NCI-H524 treated with DMSO at 0.1 percent for 48 hours (cell line): Measurements from ENCODE around the gene IL15RA.
"Not testable (repeated sequence)": the region's sequence is repeated elsewhere in the genome, so short reads cannot be mapped to it uniquely, and the experiment has no call there.

Experiments
- DNase-seq: peaks from one replicate; lab custom pipeline; 2025; lab: John Stamatoyannopoulos, UW

Gene IL15RA

DNA sequence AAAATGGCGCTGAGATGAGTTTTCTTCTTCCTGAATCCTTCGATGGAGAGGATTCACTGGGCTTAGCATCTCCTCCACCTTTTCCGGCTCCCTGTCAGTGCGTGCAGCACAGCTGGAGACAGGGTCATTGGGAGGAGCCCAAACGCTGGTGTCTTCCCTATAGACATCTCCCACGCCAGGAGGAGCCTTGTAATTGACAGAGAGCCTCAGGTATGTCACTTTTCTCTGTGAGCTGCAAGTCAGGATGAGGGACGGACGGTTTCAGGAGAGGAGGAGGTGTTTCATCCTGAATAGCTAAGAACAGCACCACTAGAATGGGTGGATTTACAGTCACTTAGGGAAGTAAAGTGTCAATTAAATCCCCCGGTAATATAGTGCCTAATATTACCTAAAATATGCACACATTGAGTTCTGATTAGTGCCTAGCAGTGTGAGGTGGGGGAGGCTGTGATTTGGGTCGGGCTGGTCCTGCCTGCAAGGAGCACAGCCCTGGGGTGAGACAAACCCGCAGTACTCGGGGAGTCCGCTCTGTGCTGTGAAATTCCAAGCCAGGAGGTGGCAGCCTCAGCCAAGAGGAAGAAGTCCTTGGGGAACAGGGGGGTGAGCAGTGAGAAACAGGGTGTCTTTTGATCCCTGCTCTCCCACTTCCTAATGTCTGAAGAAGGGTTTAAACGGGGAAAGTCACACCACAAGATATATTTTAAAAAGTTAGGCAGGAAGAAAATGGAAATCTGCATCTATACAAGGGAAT, 28.2 kb downstream of the IL15RA start:
- DNase-seq, result no peak

DNA sequence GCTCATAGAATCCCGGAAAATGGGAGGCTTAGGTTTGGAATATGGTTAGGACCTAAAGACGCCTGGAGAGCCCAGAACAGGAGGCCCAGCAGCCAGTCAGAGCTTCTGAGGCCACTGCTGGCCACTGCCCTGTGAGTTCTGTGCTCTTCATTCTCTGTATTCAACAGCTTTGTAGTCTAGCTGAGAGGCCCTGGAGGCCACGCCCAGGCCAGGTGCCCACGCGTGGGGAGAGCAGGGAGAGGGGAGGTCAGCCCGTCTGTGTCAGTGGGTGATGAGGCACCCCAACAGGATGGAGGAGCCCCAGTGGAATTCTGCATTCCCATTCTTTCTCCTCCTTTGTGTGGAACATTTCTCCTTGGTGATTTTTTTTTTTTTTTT, 29.1 kb downstream of the IL15RA start:
- no peak for DNase-seq

DNA sequence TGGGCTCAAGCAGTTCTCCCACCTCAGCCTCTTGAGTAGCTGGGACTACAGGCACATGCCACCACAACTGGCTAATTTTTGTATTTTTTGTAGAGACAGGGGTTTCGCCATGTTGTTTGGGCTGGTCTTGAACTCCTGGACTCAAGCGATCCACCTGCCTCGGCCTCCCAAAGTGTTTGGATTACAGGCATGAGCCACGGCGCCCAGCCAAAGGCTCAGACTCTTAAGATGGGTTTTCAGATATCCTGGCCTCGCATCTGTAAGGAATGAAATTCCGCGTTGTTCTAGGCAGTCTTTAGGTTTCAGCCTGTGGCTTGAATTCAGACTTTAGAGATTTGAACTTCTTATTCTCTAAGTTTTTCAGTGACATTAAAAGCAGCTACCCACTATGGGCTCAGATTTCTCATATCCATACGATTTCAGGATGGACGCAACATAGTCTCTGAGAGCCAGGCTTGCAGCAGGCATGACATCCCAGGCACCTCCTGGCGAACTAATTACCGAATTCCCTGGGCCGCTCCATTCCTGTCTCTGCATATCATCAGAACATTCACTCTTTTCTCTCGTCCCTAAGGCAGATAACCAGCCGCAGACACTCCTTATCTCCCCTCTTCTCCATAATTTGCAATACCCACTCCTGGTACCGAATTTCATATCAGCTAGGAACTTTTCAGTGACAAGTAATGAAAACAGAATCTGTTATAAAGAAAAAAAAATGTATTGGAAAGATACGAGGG, 29.7 kb downstream of the IL15RA start:
- DNase-seq, result no peak

DNA sequence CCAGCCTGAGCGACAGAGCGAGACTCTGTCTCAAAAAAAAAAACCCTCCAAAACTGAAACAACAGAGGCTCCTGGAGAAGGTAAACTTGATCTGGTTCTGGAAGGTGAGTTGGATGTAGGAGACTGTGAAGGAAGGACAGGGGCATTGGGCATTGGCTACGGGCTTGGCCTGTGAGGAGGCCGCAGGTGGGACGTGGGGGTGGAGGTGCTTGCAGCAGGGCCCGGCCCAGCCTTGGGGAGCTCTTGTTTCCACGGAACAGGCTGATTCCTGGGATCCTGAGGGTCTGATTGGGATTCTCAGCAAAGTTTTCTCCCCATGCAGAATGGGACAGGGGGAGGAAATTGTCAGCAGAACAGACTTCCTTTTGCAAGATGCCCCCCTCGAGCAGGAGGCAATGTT, 30.6 kb downstream of the IL15RA start:
- no peak for DNase-seq

DNA sequence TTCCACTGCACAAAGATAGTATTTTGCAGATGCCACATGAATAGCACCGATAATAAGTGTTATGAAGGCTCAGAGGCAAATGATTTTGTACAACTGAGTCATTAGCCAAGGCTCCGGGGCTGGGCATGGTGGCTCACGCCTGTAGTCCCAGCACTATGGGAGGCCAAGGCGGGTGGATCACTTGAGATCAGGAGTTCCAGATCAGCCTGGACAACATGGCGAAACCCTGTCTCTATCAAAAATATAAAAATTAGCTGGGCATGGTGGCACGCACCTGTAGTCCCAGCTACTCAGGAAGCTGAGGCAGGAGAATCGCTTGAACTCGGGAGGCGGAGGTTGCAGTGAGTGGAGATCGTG, 30.9 kb downstream of the IL15RA start:
- DNase-seq, result not testable (repeated sequence)

DNA sequence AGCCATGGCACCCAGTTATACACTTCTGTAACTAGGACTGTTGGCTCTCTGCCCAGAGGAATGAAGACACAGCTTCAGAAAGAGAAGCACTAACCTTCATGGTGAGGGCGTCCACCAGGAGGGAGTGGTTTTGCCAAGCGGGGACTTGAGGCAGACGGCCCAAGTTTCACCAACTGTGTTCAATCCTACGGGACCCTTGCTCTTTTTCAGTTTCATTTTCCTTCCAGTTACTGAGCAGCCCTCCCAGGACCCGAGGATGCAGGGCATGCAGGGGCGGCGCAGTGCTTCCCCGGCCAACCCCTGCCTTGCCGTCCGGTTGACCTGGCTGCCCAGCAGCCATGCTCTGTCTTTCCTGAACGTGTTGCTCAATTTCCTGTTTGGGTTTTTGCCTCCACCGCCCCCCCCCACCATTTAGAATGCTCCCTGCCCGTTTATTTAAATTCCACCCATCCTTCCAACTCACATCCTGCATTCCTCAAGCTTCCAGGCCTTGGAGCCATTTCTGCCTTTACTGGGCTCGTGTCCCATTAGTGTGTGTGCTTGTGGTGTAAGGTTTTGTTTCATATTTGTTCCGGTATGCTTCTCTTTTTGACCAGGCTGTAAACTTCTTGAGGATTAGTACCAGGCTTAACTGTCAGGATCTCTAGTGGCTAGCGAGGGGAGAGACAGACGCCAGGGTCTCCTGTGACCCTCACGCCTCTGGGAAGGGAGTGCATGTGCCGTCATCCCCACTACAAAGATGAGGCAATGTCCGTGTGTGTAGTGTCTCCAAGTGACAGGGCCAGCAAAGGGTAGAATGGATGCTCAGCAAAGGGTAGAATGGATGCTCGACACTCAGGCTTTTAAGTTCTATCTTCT, 31.6 kb downstream of the IL15RA start:
- DNase-seq, result no peak

DNA sequence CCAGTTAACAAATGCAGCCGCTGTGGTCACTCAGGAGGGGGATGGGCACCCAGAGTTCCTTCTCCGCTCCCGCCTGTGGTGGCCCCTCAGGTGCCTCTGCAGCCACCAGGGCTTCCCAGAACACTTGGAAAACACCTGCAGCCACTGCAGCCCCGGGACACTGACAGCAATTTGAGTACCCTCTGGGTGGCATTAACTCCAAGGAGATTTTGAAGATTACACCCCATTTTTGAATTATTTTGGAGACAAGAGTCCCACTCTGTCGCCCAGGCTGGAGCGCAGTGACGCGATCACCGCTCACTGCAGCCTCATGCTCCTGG, 32.2 kb downstream of the IL15RA start:
- DNase-seq, result no peak

DNA sequence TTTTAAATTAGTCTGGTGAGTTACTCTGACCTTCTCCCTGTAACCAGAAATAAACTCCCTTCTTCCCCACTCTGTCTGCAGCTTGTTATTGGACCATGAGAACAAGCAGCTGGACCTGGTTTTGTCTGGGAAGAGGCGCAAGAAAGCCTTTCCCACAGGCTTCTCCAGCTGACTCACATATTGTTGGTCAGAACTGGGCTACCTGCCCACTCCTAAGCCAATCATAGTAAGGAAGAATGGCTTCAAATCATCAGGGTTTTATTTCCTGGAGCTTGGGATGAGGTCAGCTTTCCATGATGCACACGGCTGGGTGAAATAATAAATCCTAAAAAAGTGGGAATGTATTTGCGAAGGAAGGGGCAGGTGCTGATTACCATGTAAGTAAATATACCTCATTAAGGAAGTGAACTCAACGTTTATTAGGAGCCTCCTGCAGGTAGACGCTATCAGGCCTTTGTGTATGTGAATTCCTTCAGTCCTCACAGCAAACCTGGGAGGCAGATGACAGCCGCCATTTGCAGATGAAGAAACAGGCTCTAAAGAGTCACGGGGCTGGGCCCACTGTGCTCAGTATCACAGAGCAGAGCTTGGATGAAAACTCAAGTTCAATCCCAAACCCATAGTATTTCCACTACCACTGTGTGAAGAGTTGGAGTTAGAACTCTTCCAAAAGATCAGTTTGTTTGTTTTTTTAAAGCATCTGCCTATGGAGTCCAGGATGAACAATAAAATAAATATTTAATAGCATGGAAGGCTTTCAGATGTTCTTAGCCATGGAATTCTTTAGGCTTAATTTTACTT, 32.8 kb downstream of the IL15RA start:
- no peak for DNase-seq

DNA sequence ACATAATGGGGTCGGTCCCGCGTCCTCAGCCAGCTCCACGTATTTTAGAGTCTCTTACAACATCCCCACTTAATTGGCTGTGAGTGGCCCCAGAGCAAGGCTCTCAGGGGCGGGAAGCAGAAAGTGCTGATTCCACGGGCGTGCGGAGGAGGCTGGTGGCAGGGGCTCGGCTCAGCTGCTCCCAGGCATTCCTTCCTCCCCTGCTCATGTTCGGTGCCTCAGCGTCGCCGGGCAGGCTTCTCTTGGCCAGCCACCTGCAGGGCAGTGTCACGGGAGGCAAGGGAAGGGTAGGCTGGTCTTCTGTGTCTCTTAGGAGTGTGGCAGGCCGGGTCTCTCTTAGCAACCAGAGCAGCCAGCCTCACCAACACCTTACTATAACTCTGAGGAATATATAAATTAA, 33.8 kb downstream of the IL15RA start:
- no peak for DNase-seq

DNA sequence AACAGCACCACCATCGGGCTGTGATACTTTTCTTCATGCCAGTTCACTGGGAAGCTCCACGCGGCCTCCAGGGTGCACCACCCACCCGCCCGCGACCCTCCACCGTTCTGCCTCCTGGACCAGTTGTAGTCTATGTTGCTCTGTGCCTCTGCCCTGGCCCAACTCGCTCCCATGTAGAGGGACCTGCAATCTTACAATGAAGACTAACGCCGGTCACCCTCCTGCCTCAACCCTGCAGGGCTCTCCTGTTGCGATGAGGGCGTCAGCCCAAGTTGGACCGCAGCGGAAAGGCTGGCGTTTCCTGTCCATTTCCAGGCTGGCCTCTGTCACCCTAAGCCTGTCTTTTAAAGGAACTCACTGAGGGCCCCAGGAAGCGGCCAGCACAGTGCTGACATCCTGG, 34.9 kb downstream of the IL15RA start:
- DNase-seq, result no peak

DNA sequence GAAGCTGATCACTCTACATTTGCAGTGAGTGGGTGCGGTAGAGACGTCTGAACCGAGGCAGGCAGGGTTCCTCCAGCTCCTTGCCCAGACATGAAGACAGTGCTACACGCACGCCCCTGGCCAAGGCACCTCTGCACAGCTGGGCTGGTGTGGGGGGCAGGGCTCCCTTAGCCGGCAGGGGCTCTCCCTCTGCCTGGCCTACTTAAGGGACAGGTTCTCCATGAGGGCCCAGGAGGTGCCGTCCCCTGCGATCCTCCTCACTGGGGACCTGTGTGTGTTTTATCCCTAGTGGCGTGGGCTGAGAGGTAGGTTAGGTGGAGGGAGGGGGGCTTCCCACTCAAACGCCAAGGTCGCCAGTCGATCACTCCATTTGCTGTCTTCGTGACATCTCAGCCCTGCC, 35.3 kb downstream of the IL15RA start:
- no peak for DNase-seq

DNA sequence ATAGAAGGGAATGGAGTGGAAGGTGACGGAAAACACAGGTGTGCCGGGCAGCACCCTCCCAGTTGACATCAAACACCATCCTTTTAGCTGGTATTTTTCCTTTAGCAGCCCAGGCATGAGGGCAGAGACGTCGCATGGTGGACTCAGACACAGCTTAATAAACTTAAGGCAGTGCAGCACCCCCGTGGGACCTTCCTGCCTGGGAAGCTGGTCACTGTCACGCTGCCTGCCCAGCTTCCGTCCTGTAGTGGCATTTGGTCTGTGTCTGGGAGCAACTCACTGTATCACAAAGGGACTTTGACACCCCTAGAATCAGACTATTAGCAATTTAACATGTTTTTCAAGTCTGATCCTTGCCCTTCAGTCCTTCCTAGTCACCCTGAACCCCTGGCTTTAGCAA, 35.8 kb downstream of the IL15RA start:
- DNase-seq, result no peak

DNA sequence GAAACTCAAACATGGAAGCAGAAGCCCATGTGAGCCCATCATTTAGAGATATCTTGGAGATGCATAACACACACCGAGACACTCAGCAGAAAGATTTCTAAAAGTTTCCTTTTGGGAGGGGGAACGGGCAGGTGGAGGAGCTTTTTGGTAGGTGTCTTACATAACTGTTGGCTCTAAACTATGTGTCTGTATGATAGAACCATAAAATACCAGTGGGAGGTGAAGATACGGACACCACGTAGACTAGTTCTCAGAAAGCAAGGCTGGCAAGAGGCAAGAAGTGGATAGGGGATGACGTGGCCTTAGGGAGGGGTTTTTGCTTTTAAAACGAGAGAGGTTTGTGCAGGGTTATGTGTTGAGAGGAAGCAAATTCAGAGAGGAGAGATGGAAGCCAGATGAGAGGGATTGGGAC, 36.5 kb downstream of the IL15RA start:
- no peak for DNase-seq

DNA sequence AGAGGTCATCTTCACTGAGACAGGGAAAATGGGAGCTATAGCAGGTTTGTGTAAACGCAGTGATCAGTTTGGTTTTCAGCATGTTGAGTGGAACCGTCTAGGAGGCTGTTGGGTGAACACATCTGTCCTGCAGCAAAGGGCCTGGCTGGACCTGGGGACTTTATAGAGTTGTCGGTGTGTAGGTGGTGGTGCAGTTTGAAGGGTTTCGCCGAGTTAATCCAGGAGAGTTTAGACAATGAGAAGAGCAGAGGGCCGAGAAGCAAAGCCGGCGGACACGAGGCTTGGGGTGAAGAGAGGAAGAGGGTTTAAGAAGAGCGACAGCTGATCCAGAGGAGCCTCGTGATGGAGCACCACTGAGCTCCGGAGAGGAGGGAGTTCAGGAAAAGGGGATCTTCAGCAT, 39.1 kb downstream of the IL15RA start:
- no peak for DNase-seq

DNA sequence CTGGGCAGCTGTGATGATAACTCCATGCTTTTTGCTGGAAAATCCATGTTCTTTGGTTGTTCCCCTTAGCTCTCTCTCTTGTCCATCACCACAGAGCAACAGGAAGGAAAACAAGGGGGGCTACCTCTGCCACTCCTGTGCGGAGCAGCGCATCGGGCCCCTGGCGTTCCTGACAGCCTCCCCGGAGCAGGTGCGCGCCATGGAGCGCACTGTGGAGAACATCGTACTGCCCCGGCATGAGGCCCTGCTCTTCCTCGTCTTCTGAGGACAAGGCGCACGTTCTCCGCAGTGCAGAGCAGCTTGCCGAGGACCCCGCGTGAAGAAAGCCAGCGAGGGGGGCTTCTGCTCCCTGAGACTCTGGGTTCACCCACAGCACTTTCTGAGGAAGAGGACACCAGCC, 40.3 kb downstream of the IL15RA start:
- no peak for DNase-seq

DNA sequence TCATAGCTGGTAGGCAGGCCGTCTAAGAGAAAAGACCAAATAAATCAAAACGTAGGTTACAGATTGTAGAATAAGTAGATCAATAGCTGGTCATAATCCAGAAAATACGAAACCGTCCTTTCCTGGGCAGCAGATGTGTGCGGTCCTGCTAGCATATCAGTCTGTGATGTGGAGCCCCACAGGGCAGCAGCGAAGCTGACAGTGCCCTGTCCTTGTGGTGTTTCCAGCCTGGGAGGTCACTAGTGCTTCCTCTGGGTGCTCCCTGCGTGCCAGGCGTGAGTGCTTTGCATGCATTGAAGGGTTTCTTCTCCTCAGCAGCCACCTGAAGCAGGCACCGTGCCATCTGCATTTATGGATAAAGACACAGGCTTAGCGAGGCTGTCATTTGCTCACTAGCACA, 41.7 kb downstream of the IL15RA start:
- no peak for DNase-seq

DNA sequence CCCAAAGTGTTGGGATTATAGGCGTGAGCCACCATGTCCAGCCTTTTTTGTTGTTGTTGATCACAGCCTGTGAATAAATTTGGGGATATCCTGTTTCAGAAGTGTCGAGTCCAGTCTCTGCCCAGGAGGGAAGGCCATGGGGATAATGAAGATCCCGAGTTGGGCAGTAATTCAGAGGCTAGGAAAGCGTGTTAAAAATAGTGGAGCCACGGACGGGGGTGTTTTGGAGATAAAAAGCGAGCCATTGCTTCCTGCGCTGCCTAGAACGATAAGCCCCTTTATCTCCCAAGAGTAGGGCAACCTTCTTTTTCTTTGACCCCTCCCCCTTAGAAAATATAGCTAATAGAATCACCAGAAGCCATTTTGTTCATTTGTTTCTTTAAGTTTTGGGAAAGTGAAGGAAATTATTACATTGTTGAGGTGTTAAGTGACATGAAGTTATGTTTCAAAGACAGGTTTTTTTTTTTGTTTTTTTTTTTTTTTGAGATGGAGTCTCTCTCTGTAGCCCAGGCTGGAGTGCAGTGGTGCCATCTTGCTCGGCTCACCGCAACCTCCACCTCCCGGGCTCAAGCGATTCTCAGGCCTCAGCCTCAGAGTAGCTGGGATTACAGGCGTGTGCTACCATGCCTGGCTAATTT, 43.3 kb downstream of the IL15RA start:
- no peak for DNase-seq

DNA sequence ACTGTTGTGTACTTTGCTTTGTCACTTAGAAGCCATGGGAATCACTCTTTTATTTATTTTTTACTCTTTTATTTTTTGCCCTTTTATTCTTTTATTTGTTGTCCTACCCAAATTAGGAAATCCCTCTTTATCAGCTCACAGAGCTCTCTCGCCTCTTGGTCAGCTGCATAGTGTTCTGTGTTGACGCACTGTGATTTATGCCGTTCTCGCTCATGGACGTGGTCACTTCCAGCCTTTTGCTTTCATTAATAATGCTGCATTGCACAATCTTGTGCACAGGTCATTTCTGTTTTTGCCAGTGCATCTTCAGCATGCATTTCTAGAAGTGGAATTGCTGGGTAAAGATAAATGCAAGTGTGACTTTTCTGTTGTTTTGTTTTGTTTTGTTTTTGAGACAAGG, 45.0 kb downstream of the IL15RA start:
- no peak for DNase-seq

DNA sequence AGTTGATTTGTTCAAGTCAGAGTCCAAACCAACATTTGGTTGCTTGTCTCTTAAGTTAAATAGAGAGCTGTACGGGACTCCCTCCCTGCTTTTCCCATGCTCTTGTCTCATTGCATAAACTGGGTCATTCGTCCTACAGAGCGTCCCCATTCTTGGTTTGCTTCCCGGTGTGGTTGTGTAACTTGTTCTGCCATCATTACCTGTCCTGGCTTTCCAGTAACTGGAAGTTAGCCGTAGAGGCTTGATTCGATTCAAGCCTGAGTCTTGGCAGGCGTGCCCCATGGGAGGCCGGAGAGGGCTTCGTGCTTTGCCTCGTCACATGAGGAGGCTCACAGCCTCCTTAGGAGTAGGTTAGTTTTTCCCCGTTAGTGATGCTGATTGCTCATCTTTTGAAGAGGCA, 47.1 kb downstream of the IL15RA start:
- no peak for DNase-seq

DNA sequence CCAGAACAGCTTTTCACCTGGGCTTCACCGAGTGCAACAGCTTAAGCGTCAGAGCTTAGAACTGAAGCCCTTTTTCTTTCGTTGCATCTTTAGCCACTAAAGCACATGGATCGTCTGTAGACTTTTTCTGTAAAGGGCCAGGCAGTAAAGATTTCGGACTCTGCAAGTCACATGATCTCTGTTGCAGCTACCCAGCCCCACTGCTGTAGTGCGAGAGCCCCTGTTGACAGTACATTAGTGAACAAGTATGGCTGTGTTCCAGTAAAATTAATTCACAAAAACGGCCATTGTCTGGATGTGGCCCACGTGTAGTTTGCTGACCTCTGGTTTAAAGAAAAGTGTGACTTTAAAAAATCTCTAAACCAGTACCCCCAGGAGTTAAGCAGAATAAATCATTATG, 47.9 kb downstream of the IL15RA start:
- DNase-seq, result no peak

DNA sequence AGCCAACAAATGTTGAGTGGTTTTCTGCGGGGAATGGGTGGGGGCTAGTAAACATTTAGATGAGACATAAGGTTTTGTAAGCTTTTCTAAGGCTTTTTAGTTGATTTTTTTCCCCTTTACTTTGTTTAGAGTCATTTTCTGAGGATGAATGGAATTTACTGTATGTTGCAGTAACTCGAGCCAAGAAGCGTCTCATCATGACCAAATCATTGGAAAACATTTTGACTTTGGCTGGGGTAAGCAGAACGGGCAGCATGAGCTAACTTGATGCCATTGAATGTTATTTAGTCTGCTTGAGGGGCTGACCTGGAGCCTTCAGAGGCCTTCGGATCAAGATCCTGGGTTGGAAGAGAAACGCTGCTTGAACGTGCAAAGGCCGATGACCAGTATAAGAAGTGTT, 50.0 kb downstream of the IL15RA start:
- no peak for DNase-seq

DNA sequence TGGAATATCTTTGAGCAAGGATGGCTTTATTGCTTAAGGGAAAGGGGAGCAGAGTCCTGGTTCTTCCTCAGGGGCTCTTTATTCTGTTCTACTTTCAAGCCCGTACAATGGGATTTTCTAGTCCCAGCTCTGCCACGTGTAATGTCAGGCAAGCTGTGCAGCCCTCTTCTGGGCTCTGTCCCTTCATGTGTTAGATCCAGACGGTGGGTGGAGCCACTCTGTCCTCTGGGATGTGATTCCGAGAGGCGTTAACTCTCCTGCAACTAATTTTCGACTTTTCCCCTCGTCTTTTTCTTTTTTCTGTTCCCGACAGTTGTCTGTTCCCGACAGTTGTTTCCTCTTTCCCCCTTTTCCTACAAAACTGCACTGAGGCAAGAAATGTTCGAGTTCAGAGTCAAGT, 52.5 kb downstream of the IL15RA start:
- DNase-seq, result no peak
